ENCODE data around the gene EIF2D. TPM values are rescaled to one million over a fixed set of nuclear protein-coding genes. Genes with fewer than 3 reads are reported as not detected.

Gene EIF2D
- total and polyA plus RNA-seq, 8 donors = 16.9 to 130 (median 48.8) TPM

DNA sequence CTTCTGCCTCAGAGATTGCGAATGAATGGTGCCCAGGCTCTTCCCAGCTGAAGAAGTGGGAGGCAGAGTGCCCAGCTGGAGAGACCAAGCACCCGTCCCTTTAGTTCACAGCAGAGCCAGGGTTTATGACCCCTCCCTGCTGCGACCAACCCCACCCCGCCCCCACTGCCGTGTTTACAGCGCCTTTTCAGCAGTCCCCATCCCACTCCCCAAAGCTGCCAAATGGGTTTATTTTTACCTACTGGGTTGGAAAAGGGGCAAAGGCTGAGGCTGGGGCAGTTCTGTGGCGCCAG, 46.7 kb upstream of the EIF2D start:
- H3K27ac ChIP-seq = peak overlapping the region; percentile 74 to 80 (median 77)
- intact Hi-C loops (cut with DNase I; ENCODE audit: low total_unique reads) = no loop called here
- no peak overlapping the region for H3K4me3 ChIP-seq
- WGBS, 5 donors = 21 to 51% (median 41%) methylated on average over 7 of the region's 7 CpGs
- H3K9me3 ChIP-seq = no peaks in the 10 kb centered on the region
- no peak for DNase-seq
- TF ChIP-seq EP300 (IDR thresholded peaks at IDR 0.05) = no peak
- TF ChIP-seq POLR2A (IDR thresholded peaks at IDR 0.05) = no peak
- TF ChIP-seq, protein P1, sequence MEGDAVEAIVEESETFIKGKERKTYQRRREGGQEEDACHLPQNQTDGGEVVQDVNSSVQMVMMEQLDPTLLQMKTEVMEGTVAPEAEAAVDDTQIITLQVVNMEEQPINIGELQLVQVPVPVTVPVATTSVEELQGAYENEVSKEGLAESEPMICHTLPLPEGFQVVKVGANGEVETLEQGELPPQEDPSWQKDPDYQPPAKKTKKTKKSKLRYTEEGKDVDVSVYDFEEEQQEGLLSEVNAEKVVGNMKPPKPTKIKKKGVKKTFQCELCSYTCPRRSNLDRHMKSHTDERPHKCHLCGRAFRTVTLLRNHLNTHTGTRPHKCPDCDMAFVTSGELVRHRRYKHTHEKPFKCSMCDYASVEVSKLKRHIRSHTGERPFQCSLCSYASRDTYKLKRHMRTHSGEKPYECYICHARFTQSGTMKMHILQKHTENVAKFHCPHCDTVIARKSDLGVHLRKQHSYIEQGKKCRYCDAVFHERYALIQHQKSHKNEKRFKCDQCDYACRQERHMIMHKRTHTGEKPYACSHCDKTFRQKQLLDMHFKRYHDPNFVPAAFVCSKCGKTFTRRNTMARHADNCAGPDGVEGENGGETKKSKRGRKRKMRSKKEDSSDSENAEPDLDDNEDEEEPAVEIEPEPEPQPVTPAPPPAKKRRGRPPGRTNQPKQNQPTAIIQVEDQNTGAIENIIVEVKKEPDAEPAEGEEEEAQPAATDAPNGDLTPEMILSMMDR (IDR thresholded peaks at IDR 0.05) = no peak
- TF ChIP-seq POLR2AphosphoS5 (IDR thresholded peaks at IDR 0.05) = no peak
- no peaks in the 10 kb centered on the region for H3K27me3 ChIP-seq
- peaks cover 27 to 57% (median 40%) of the 10 kb centered on the region in 4 donors for H3K4me1 ChIP-seq
- no peaks in the 10 kb centered on the region for H3K36me3 ChIP-seq

DNA sequence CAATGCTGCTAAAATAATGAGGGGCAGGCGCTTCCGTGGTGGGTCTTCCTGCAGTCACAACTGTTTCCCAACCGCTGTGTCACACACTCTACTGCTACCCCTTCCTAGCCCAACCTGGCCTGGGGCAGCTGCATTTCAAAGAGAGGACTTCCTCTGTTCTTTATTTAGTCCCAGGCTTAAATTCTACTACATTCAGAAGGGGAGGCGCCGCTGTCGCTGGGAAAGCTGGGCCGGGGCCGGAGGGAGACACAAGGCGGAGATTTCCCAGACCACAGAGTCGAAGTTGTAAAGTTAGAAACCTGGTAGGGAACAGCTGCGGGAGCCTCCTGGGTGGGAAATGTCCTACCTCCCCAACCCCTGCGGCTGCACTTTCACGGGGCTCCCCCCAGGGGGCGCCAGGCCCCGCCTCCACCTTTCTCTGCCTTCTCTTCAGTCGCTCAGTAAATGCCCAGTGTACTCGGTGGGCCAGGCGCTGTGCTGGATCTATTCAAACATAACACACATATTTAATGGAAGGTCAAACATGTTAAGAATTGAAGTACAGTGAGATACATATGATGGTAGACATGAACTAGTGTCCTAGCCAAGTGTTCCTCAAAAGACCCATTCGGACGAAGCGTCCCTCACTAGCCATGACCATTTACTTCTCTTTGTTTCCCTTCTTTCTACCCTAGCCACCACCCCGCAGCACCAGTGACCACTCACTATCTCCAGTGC, 46.2 kb upstream of the EIF2D start:
- intact Hi-C loops (cut with DNase I; ENCODE audit: low total_unique reads) = no loop called here
- peak; percentile 44 to 64 for DNase-seq
- H3K27me3 ChIP-seq = no peaks in the 10 kb centered on the region
- H3K9me3 ChIP-seq = no peaks in the 10 kb centered on the region
- TF ChIP-seq, protein P1 (IDR thresholded peaks at IDR 0.05) = peak in 3 of 7 experiments; percentile 53 to 72 (median 61)
- no peak for TF ChIP-seq POLR2AphosphoS5 (IDR thresholded peaks at IDR 0.05)
- 48 to 59% (median 57%) methylated on average over 22 of the region's 22 CpGs for WGBS, 5 donors
- no peak overlapping the region for H3K4me3 ChIP-seq
- H3K4me1 ChIP-seq = peaks cover 23 to 52% (median 35%) of the 10 kb centered on the region in 4 donors
- H3K36me3 ChIP-seq = no peaks in the 10 kb centered on the region
- peak overlapping the region; percentile 74 to 80 (median 77) for H3K27ac ChIP-seq

- Histone ChIP-seq H3K27ac (peak overlapping the region in 3 of 5 donors; percentile 74 to 80 (median 77)), H3K4me1 (peaks cover 23 to 46% (median 36%) of the 10 kb centered on the region in 4 donors), H3K27me3 (no peaks in the 10 kb centered on the region), H3K36me3 (no peaks in the 10 kb centered on the region), H3K4me3 (no peak overlapping the region), H3K9me3 (no peaks in the 10 kb centered on the region)
- TF ChIP-seq EP300 (IDR thresholded peaks at IDR 0.05) = no peak
- no peak for TF ChIP-seq POLR2A (IDR thresholded peaks at IDR 0.05)
- no peak for TF ChIP-seq POLR2AphosphoS5 (IDR thresholded peaks at IDR 0.05)
- TF ChIP-seq, protein P1 (IDR thresholded peaks at IDR 0.05) = no peak
- DNase-seq = no peak
- 46 to 70% (median 58%) methylated on average over 5 to 6 of the region's 6 CpGs for WGBS, 5 donors
- intact Hi-C loops (cut with DNase I; ENCODE audit: low total_unique reads) = no loop called here
Observed at GRCh38 chr1:206657751-206658150, 45.5 kb upstream of the EIF2D start.

GRCh38 chr1:206656936-206657335, 44.7 kb upstream of the EIF2D start:
- DNase-seq = no peak
- Histone ChIP-seq H3K36me3 (no peaks in the 10 kb centered on the region), H3K27ac (no peak overlapping the region), H3K9me3 (no peaks in the 10 kb centered on the region), H3K4me3 (no peak overlapping the region), H3K4me1 (peaks cover 23 to 45% (median 34%) of the 10 kb centered on the region in 4 donors), H3K27me3 (no peaks in the 10 kb centered on the region)
- 82 to 90% (median 84%) methylated on average over 3 of the region's 3 CpGs for WGBS, 5 donors
- TF ChIP-seq POLR2A (IDR thresholded peaks at IDR 0.05) (no peak), POLR2AphosphoS5 (IDR thresholded peaks at IDR 0.05) (no peak), EP300 (IDR thresholded peaks at IDR 0.05) (no peak)
- TF ChIP-seq, protein P1 (IDR thresholded peaks at IDR 0.05) = no peak
- intact Hi-C loops (cut with DNase I; ENCODE audit: low total_unique reads) = no loop called here
